Measurements from ENCODE around the gene CHRND. TPM values are rescaled to one million over a fixed set of nuclear protein-coding genes. Genes with fewer than 3 reads are reported as not detected.

Gene CHRND
- total and polyA plus RNA-seq, 11 donors: not detected

DNA sequence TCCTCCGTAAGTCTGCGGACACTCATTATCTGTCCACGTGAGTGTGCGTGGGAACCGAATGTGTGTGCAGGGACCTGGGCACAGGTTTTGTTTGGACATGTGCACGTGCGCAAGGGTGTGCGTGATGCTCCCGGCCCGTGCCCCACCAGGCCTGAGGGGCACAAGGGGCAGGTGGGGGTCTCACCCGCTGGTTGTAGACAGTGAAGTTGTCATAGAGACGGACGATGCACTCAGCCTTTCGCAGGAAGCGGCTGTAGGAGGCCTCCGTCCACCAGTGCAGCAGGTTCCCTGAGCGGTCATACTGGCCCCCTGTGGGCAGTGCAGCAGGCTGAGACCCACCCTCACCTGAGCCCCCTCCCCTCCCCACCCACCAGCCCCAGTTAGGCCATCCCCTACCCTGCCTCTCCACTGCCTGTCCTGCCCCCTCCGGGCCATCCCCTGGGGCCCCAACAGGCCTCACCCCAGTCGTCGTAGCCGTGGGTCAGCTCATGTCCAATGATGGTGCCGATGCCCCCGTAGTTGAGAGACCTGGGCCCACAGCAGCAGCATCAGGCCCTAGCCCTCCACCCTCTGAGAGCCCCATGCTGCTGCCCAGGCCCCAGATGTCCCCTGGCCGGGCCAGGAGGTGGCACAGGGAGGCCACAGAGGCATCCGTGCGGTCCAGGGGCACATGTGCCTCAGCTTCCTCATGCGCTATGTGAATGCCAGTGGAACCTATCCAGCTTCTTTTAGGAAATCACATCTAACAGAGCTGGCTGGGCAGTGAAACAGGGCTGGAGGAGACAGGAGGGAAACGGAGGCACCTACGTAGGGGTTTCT is 44.4 kb upstream of the CHRND start:
- Histone ChIP-seq H3K36me3 (no peaks in the 10 kb centered on the region), H3K4me1 (peaks cover 0 to 17% (median 0%) of the 10 kb centered on the region in 12 donors), H3K27ac (no peak overlapping the region), H3K9me3 (no peaks in the 10 kb centered on the region), H3K27me3 (peaks cover 17 to 75% (median 29%) of the 10 kb centered on the region in 9 donors), H3K4me3 (no peak overlapping the region)
- DNase-seq: peak in 1 of 5 donors; percentile 18
- no peak for TF ChIP-seq POLR2A (IDR thresholded peaks at IDR 0.05)
- TF ChIP-seq CTCF (IDR thresholded peaks at IDR 0.05): no peak
- intact Hi-C loops (cut with DNase I): no loop called here
- 88 to 92% (median 90%) methylated on average over 25 to 29 of the region's 29 CpGs for WGBS, 4 donors
- no peak for ATAC-seq

DNA sequence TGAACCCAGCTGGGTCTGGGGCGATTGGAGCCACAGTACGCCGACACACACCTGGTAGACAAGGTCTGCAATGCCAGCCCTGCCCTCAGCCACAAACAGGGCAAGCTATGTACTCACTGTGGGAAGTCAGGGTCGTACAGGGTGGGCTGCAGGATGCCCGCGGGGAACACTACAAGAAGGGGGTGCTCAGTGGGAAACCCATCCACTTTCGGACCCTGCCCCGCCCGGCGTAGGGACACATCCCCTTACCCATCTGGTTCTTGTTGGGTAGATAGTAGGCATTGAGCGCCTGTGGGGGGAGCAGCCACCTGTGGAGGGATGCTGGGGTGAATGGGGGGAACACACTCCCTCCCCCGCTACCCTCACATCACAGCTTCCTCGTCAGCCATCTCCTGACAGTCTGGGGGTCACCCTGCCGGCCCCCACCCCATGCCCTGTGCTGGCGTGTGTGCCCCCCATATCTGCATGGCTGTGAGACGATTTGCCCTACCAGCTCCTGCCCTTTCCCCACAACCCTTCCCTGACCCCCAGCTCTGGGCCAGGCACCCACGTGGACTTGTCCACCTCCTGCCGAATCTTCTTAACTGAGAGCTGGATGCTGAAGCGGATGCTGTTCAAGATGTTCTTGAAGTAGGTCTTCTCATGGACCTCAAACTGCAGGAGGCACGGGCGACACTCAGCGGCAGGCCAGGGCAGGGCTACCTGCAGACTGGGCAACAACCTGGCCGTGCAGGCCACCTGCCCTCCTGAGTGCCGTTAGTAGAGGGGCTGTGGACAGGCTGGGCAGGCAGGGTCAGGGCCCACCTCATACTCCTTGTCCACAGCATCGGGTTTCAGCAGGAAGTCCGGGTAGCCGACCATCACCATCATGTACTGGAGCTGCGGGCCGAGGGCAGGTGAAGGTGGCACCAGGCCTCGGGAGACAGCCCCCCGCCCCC is 43.4 kb upstream of the CHRND start:
- Histone ChIP-seq H3K4me3 (no peak overlapping the region), H3K4me1 (peaks cover 0 to 27% (median 0%) of the 10 kb centered on the region in 12 donors), H3K27me3 (peaks cover 25 to 84% (median 39%) of the 10 kb centered on the region in 9 donors), H3K27ac (no peak overlapping the region), H3K36me3 (no peaks in the 10 kb centered on the region), H3K9me3 (no peaks in the 10 kb centered on the region)
- ATAC-seq (no peak), DNase-seq (peak in 1 of 5 donors; percentile 16)
- 89 to 92% (median 90%) methylated on average over 23 to 31 of the region's 31 CpGs for WGBS, 4 donors
- intact Hi-C loops (cut with DNase I): no loop called here
- TF ChIP-seq CTCF (IDR thresholded peaks at IDR 0.05): no peak
- no peak for TF ChIP-seq POLR2A (IDR thresholded peaks at IDR 0.05)

GRCh38 chr2:232483311-232483922 is 42.5 kb upstream of the CHRND start:
- H3K9me3 ChIP-seq: no peaks in the 10 kb centered on the region
- intact Hi-C loops (cut with DNase I): no loop called here
- TF ChIP-seq CTCF (IDR thresholded peaks at IDR 0.05): no peak
- TF ChIP-seq POLR2A (IDR thresholded peaks at IDR 0.05): no peak
- peaks cover 0 to 31% (median 0%) of the 10 kb centered on the region in 12 donors for H3K4me1 ChIP-seq
- H3K36me3 ChIP-seq: no peaks in the 10 kb centered on the region
- no peak for ATAC-seq
- DNase-seq: peak in 1 of 5 donors; percentile 7
- H3K4me3 ChIP-seq: no peak overlapping the region
- no peak overlapping the region for H3K27ac ChIP-seq
- H3K27me3 ChIP-seq: peaks cover 25 to 91% (median 45%) of the 10 kb centered on the region in 9 donors
- WGBS, 4 donors: 89 to 97% (median 93%) methylated on average over 7 to 10 of the region's 10 CpGs

Measured in heart left ventricle (tissue), 16 donors.